ENCODE results near the gene DGCR8. TPM values are rescaled to one million over a fixed set of nuclear protein-coding genes. Genes with fewer than 3 reads are reported as not detected.

Gene DGCR8
- total and polyA plus RNA-seq, 9 donors: 27.1 to 48.7 (median 38.4) TPM

GRCh38 chr22:20102203-20102780, 22.3 kb downstream of the DGCR8 start:
- Histone ChIP-seq H3K27me3 (ENCODE audit: control insufficient read depth, insufficient read depth, low read length) (no peaks in the 10 kb centered on the region), H3K27ac (ENCODE audit: low read length) (no peak overlapping the region), H3K36me3 (ENCODE audit: control insufficient read depth, insufficient read depth, low read length) (peaks cover 79% of the 10 kb centered on the region), H3K4me1 (ENCODE audit: control insufficient read depth, insufficient read depth, low read length) (peaks cover 16% of the 10 kb centered on the region), H3K4me3 (ENCODE audit: low read length) (no peak overlapping the region), H3K9me3 (replicated peaks; ENCODE audit: control insufficient read depth, low read depth, low read length) (no peaks in the 10 kb centered on the region)
- 98% methylated on average over 7 of the region's 12 CpGs for WGBS (ENCODE audit: insufficient coverage)
- DNase-seq: no peak

- DNase-seq: no peak
- Histone ChIP-seq H3K4me1 (ENCODE audit: control insufficient read depth, insufficient read depth, low read length) (peaks cover 16% of the 10 kb centered on the region), H3K9me3 (replicated peaks; ENCODE audit: control insufficient read depth, low read depth, low read length) (no peaks in the 10 kb centered on the region), H3K27ac (ENCODE audit: low read length) (no peak overlapping the region), H3K27me3 (ENCODE audit: control insufficient read depth, insufficient read depth, low read length) (no peaks in the 10 kb centered on the region), H3K36me3 (ENCODE audit: control insufficient read depth, insufficient read depth, low read length) (peaks cover 85% of the 10 kb centered on the region), H3K4me3 (ENCODE audit: low read length) (no peak overlapping the region)
- 87% methylated on average over 5 of the region's 7 CpGs for WGBS (ENCODE audit: insufficient coverage)
Observed at GRCh38 chr22:20105456-20106204, 25.6 kb downstream of the DGCR8 start.

DNA sequence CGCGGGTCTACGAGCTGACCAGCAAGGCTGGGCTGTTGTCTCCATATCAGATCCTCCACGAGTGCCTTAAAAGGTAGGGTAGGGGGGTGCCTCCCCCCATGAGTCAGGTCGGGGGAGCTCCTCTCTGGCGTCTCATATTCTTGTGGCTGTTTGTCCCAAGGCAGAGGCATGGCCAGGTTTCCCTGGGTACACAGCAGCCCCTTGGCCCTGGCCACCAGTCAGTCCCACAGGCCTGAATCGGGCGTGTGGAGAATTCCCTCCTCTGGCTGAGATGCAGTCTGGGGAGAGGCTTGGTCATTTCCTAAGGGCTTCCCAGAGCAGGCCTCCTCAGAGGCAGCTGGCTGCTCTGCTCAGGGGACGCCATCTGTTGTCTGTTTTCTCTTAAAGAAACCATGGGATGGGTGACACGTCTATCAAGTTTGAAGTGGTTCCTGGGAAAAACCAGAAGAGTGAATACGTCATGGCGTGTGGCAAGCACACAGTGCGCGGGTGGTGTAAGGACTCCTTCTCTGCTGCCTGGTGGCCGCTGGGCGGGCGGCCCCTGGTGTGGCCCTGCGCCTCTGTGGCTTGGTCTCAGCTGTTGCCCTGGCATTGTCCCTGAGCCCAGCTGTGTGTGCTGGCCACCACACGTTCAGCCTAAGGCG, 26.3 kb downstream of the DGCR8 start:
- H3K27me3 ChIP-seq (ENCODE audit: control insufficient read depth, insufficient read depth, low read length): no peaks in the 10 kb centered on the region
- WGBS (ENCODE audit: insufficient coverage): 90% methylated on average over 14 of the region's 20 CpGs
- DNase-seq: no peak
- no peak overlapping the region for H3K27ac ChIP-seq (ENCODE audit: low read length)
- H3K4me1 ChIP-seq (ENCODE audit: control insufficient read depth, insufficient read depth, low read length): peaks cover 19% of the 10 kb centered on the region
- H3K4me3 ChIP-seq (ENCODE audit: low read length): no peak overlapping the region
- H3K9me3 ChIP-seq (replicated peaks; ENCODE audit: control insufficient read depth, low read depth, low read length): no peaks in the 10 kb centered on the region
- peaks cover 85% of the 10 kb centered on the region for H3K36me3 ChIP-seq (ENCODE audit: control insufficient read depth, insufficient read depth, low read length)

GRCh38 chr22:20106849-20107237, 26.8 kb downstream of the DGCR8 start:
- DNase-seq: no peak
- Histone ChIP-seq H3K27me3 (ENCODE audit: control insufficient read depth, insufficient read depth, low read length) (no peaks in the 10 kb centered on the region), H3K36me3 (ENCODE audit: control insufficient read depth, insufficient read depth, low read length) (peaks cover 85% of the 10 kb centered on the region), H3K9me3 (replicated peaks; ENCODE audit: control insufficient read depth, low read depth, low read length) (no peaks in the 10 kb centered on the region), H3K4me3 (ENCODE audit: low read length) (no peak overlapping the region), H3K4me1 (ENCODE audit: control insufficient read depth, insufficient read depth, low read length) (peaks cover 22% of the 10 kb centered on the region), H3K27ac (ENCODE audit: low read length) (no peak overlapping the region)
- WGBS (ENCODE audit: insufficient coverage): 97% methylated on average over 8 of the region's 10 CpGs

DNA sequence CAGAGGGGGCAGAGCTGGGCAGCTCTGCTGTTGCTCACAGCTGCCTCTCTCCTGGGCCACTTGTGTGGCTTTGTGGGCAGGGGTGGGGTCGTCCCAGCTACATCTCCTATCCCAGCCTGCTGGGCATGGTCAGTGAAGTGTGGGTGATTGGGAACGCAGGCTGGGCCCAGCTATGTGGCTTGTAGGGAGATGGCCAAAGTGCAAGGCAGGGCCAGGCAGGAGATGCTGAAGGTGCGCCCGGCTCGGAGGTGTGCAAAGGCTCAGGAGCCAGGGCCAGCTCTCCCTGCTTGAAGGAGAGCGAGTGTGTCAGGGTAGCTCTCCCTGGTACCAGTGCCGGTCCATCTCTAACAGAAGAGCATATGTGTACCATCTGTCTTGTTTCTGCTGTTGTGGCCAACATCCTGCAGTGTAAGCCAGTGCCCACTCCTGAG, 27.4 kb downstream of the DGCR8 start:
- 93% methylated on average over 6 of the region's 7 CpGs for WGBS (ENCODE audit: insufficient coverage)
- peaks cover 86% of the 10 kb centered on the region for H3K36me3 ChIP-seq (ENCODE audit: control insufficient read depth, insufficient read depth, low read length)
- H3K4me1 ChIP-seq (ENCODE audit: control insufficient read depth, insufficient read depth, low read length): peaks cover 29% of the 10 kb centered on the region
- H3K4me3 ChIP-seq (ENCODE audit: low read length): no peak overlapping the region
- no peak for DNase-seq
- no peaks in the 10 kb centered on the region for H3K27me3 ChIP-seq (ENCODE audit: control insufficient read depth, insufficient read depth, low read length)
- H3K27ac ChIP-seq (ENCODE audit: low read length): no peak overlapping the region
- no peaks in the 10 kb centered on the region for H3K9me3 ChIP-seq (replicated peaks; ENCODE audit: control insufficient read depth, low read depth, low read length)

GRCh38 chr22:20107951-20108756, 28.1 kb downstream of the DGCR8 start:
- no peaks in the 10 kb centered on the region for H3K27me3 ChIP-seq (ENCODE audit: control insufficient read depth, insufficient read depth, low read length)
- H3K27ac ChIP-seq (ENCODE audit: low read length): no peak overlapping the region
- no peak overlapping the region for H3K4me3 ChIP-seq (ENCODE audit: low read length)
- no peak for DNase-seq
- peaks cover 91% of the 10 kb centered on the region for H3K36me3 ChIP-seq (ENCODE audit: control insufficient read depth, insufficient read depth, low read length)
- no peaks in the 10 kb centered on the region for H3K9me3 ChIP-seq (replicated peaks; ENCODE audit: control insufficient read depth, low read depth, low read length)
- H3K4me1 ChIP-seq (ENCODE audit: control insufficient read depth, insufficient read depth, low read length): peaks cover 29% of the 10 kb centered on the region
- WGBS (ENCODE audit: insufficient coverage): 65% methylated on average over 8 of the region's 13 CpGs

GRCh38 chr22:20108757-20109230, 28.8 kb downstream of the DGCR8 start:
- no peaks in the 10 kb centered on the region for H3K9me3 ChIP-seq (replicated peaks; ENCODE audit: control insufficient read depth, low read depth, low read length)
- H3K4me1 ChIP-seq (ENCODE audit: control insufficient read depth, insufficient read depth, low read length): peaks cover 29% of the 10 kb centered on the region
- H3K27ac ChIP-seq (ENCODE audit: low read length): no peak overlapping the region
- H3K27me3 ChIP-seq (ENCODE audit: control insufficient read depth, insufficient read depth, low read length): no peaks in the 10 kb centered on the region
- H3K4me3 ChIP-seq (ENCODE audit: low read length): no peak overlapping the region
- peaks cover 95% of the 10 kb centered on the region for H3K36me3 ChIP-seq (ENCODE audit: control insufficient read depth, insufficient read depth, low read length)
- DNase-seq: no peak
- WGBS (ENCODE audit: insufficient coverage): 85% methylated on average over 11 of the region's 12 CpGs

DNA sequence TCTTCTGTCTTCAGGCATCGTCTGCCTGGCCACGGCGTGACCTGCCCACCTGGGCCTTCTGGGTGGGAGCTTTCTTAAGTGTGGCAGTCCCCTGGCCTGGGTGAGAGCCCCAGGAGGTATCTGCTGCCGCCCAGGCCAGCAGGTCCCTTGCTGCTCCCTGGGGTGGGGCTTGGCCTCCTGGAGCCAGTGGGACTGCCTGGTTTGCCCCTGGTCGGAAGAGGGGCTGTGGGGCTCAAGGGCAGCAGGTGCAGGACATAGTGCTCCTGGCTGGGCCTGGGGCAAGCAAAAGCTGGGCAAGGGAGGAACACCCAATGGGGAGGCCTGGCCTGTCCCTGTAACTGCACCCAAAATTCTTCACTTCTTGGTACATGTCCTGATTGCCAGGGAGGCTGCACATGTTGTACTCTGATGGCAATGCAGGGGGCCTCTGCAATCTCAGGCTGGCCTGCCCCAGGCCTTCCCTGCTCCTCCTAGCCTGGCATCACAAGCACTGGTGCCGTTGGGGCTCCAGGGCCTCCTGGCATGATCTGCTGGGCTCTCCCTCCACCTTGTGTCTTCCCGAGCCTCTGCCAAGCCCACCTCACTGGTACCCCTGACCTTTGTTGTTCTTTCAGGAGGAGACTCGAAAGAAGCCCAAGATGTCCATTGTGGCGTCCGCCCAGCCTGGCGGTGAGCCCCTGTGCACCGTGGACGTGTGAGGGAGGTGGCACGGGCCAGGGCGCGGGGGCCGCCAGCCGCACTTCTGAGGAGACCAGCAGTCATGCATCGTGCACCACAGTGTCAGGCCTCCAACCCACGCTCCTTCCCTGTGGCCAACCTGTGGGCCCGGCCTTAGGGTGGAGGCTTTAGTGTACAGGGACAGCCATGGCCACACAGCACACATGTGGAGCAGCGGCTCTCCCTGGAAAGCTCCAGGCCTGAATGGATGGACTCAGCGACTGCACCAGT, 29.6 kb downstream of the DGCR8 start:
- H3K4me1 ChIP-seq (ENCODE audit: control insufficient read depth, insufficient read depth, low read length): peaks cover 32% of the 10 kb centered on the region
- no peak overlapping the region for H3K27ac ChIP-seq (ENCODE audit: low read length)
- 81% methylated on average over 23 of the region's 23 CpGs for WGBS (ENCODE audit: insufficient coverage)
- no peak for DNase-seq
- no peak overlapping the region for H3K4me3 ChIP-seq (ENCODE audit: low read length)
- no peaks in the 10 kb centered on the region for H3K27me3 ChIP-seq (ENCODE audit: control insufficient read depth, insufficient read depth, low read length)
- no peaks in the 10 kb centered on the region for H3K9me3 ChIP-seq (replicated peaks; ENCODE audit: control insufficient read depth, low read depth, low read length)
- peaks cover 98% of the 10 kb centered on the region for H3K36me3 ChIP-seq (ENCODE audit: control insufficient read depth, insufficient read depth, low read length)

DNA sequence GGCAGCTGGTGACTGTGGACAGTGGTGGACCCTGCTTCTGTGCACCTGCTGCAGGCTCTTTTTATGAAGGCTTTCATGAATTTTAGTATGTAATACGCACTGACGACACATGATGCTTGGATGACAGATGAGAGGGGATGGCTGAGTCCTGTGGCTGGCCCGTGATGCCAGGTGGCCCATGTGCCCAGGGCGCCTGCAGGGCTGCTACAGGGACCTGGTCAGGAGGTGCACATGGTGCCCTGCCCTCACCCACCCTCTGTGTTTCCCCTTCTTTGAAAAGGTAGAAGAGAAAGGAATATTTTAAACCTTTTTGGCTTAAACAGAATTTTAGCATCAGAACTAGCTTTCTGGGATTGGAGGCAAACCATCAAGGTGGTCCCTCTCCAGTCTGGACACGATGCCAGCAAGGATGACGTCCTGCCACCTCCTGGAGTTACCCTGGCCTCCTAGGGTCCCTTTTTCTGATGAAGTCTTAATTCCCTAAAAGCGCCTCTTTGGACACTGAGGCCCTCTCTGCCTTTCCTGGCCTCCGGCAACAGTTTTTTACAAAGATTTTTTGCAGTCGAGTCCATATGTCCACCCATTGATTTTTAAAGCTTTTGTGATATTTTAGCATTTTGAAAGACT, 30.4 kb downstream of the DGCR8 start:
- H3K9me3 ChIP-seq (replicated peaks; ENCODE audit: control insufficient read depth, low read depth, low read length): no peaks in the 10 kb centered on the region
- 77% methylated on average over 5 of the region's 9 CpGs for WGBS (ENCODE audit: insufficient coverage)
- peaks cover 98% of the 10 kb centered on the region for H3K36me3 ChIP-seq (ENCODE audit: control insufficient read depth, insufficient read depth, low read length)
- no peaks in the 10 kb centered on the region for H3K27me3 ChIP-seq (ENCODE audit: control insufficient read depth, insufficient read depth, low read length)
- peaks cover 40% of the 10 kb centered on the region for H3K4me1 ChIP-seq (ENCODE audit: control insufficient read depth, insufficient read depth, low read length)
- no peak overlapping the region for H3K4me3 ChIP-seq (ENCODE audit: low read length)
- DNase-seq: no peak
- H3K27ac ChIP-seq (ENCODE audit: low read length): no peak overlapping the region
